ENCODE results near the gene JMJD8.

DNA sequence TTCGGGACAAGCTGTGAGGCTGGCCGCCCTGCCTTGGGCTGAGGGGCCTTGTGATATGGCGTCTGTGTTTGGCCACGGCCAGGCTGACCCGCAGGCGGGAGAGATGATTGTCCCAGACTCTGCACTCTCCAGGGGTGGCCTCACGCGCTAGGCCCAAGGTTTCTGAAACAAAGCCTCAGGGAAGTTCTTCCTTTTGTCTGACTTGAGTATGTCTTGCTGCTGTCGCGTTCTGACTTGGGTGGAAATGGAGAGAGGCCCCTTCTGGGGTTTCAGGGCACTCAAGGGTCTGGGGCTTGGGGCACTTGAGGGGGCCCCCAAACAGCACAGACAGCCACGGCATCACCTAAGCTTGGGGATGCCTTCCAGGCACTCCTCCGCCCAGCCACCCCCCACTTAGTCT is 26.9 kb upstream of the JMJD8 start:
- TF ChIP-seq, protein P1, sequence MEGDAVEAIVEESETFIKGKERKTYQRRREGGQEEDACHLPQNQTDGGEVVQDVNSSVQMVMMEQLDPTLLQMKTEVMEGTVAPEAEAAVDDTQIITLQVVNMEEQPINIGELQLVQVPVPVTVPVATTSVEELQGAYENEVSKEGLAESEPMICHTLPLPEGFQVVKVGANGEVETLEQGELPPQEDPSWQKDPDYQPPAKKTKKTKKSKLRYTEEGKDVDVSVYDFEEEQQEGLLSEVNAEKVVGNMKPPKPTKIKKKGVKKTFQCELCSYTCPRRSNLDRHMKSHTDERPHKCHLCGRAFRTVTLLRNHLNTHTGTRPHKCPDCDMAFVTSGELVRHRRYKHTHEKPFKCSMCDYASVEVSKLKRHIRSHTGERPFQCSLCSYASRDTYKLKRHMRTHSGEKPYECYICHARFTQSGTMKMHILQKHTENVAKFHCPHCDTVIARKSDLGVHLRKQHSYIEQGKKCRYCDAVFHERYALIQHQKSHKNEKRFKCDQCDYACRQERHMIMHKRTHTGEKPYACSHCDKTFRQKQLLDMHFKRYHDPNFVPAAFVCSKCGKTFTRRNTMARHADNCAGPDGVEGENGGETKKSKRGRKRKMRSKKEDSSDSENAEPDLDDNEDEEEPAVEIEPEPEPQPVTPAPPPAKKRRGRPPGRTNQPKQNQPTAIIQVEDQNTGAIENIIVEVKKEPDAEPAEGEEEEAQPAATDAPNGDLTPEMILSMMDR (IDR thresholded peaks at IDR 0.05) = no peak
- no peak for TF ChIP-seq POLR2A (IDR thresholded peaks at IDR 0.05)

All from thyroid gland (tissue), 4 donors.